Heart left ventricle (tissue), 16 donors: Measurements from ENCODE around the gene MAP3K21. TPM values are rescaled to one million over a fixed set of nuclear protein-coding genes. Genes with fewer than 3 reads are reported as not detected.

Source experiments
- ATAC-seq, 4 donors: fragments of 200-7000 bp; cut with Tn5 transposase; one replicate each; pipeline ENCODE4 v1.9.1; 2020 to 2022; ENCODE audit warnings: moderate library complexity in 4 of 4, mild to moderate bottlenecking in 3 of 4, moderate number of reproducible peaks in 1 of 4
- DNase-seq, 5 donors: peaks; one replicate each; pipeline ENCODE4 v3.0.0-alpha.2; 2020
- H3K27ac ChIP-seq, 12 donors: fragments of 200-600 bp; sonication (generic) in 4 of 12; one replicate each; pipeline versions ENCODE4 v1.5.0 to v1.8.0; 2016 to 2022; ENCODE audit warnings: mild to moderate bottlenecking in 2 of 12
- H3K27me3 ChIP-seq, 9 donors: fragments of 200-600 bp; sonication (generic) in 2 of 9; one replicate each; pipeline versions ENCODE4 v1.5.1 to v1.8.0; 2016 to 2022; ENCODE audit warnings: mild to moderate bottlenecking in 3 of 9
- H3K36me3 ChIP-seq, 9 donors: fragments of 200-600 bp; sonication (generic) in 2 of 9; one replicate each; pipeline versions ENCODE4 v1.5.0 to v1.8.0; 2018 to 2022; ENCODE audit warnings: mild to moderate bottlenecking in 2 of 9
- H3K4me1 ChIP-seq, 12 donors: fragments of 200-600 bp; sonication (generic) in 4 of 12; one replicate each; pipeline versions ENCODE4 v1.5.0 to v1.8.0; 2016 to 2022; ENCODE audit warnings: mild to moderate bottlenecking in 3 of 12
- H3K4me3 ChIP-seq, 12 donors: fragments of 200-600 bp; sonication (generic) in 4 of 12; one replicate each; pipeline versions ENCODE4 v1.5.0 to v1.8.0; 2017 to 2022; ENCODE audit warnings: mild to moderate bottlenecking in 9 of 12, moderate library complexity in 4 of 12
- H3K9me3 ChIP-seq, 12 donors: fragments of 200-600 bp; sonication (generic) in 4 of 12; one replicate each; pipeline versions ENCODE4 v1.5.0 to v1.8.0; 2016 to 2022; ENCODE audit warnings: mild to moderate bottlenecking in 1 of 12
- POLR2A ChIP-seq, 2 donors: fragments of 450-650 bp; IDR thresholded peaks; one replicate each; pipeline ENCODE4 v1.6.1; 2017; ENCODE audit warnings: antibody characterized with exemption in 2 of 2, mild to moderate bottlenecking in 2 of 2, moderate library complexity in 2 of 2
- WGBS, 4 donors: extraction: QIAGEN DNeasy Blood & Tissue Kit in 2 of 4; methylation state at CpG; one replicate each; pipeline versions ENCODE4 v1.1.5 to v1.1.7; 2013 to 2018; 5-methylcytosine and 5-hydroxymethylcytosine counted together
- intact Hi-C, 10 donors: fragments of 100-400 bp; cut with DNase I; formaldehyde crosslinking; loops; one replicate each; pipeline versions ENCODE4 v1.11.1 to v1.14.2; 2022
- polyA plus RNA-seq, 2 donors: library from polyadenylated mRNA; stranded (reverse); fragments of 200-250 nt; gene quantifications; one replicate each; pipeline ENCODE4 v1.2.3, GENCODE V29; 2013
- total RNA-seq, 9 donors: library from RNA; depleted of rRNA in 2 of 9; stranded (reverse); fragments of >200 nt in 2 of 9; fragmentation: NEBNext Ultra II Directional in 3 of 9; extraction: Animal tissue kit (Norgen Biotek cat#: 25700) in 3 of 9; gene quantifications; one replicate each; pipeline versions ENCODE4 v1.1.0 to v1.2.4, GENCODE V29; 2016 to 2023
- TF ChIP-seq, protein P1 (sequence below), 12 donors: fragments of 200-600 bp; sonication (generic) in 4 of 12; IDR thresholded peaks; one replicate each; pipeline versions ENCODE4 v1.5.0 to v1.8.0; 2018 to 2022; ENCODE audit warnings: antibody characterized with exemption in 12 of 12, mild to moderate bottlenecking in 5 of 12
- donor health status: ischemic (EF 13 %, LVEDD 7.1; RV severe dilation, severe dysfunction).
- donor health status: healthy with polysubstance abuse.
- donor health status: DM: no; HTN: yes; CAD: no.
- donor health status: DM: no; HTN: no; CAD: no.
- donor health status: ischemic (EF 25% LVEDD 6.9; RV normal size, moderate dysfunction).
- donor health status: ischemic (EF 25% LVEDD 5.7; RV mildly dilated, moderate dysfunction).
- donor health status: healthy.
- donor health status: DM: yes; HTN: yes; CAD: no.
- donor health status: ischemic (EF 35%, LVEDD 5.7; RV mildly dilated, moderate dysfunction).
- donor health status: nonischemic (EF 11% LVEDD 7.7; RV severe dilation, severe dysfunction).
- donor health status: DM: yes; HTN: yes; CAD: no.
- donor health status: PGD.
- donor health status: ischemic (EF 29% LVEDD 5.4; RV normal size, mild dysfunction).
- donor health status: nonischemic (EF 23%, LVEDD 6.1; RV moderate dilation, normal function).

Gene MAP3K21
- total and polyA plus RNA-seq, 11 donors = 0.14 to 0.86 (median 0.23) TPM

DNA sequence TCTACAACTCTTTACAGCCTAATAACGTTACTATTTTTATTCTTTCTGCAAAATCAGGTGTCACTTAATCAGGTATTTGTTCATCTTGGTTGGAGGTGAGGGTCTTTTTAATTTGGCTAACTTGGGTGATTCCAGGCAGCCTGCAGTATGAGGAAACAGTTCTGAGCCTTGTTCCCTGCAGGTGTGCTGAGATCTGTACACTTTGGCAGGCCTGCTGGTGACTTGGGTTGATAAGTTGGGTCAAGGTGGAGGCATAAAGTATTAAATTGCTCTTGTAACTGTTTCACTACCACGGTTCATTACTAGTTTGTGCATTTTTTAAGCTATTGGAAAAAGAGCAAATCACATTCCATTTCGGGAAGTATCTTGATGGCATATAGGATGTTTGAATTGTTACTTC, 10.0 kb downstream of the MAP3K21 start:
- DNase-seq (no peak), ATAC-seq (no peak)
- intact Hi-C loops = no loop called here
- H3K36me3 ChIP-seq = no peaks in the 10 kb centered on the region
- no peak for TF ChIP-seq POLR2A (IDR thresholded peaks at IDR 0.05)
- TF ChIP-seq, protein P1, sequence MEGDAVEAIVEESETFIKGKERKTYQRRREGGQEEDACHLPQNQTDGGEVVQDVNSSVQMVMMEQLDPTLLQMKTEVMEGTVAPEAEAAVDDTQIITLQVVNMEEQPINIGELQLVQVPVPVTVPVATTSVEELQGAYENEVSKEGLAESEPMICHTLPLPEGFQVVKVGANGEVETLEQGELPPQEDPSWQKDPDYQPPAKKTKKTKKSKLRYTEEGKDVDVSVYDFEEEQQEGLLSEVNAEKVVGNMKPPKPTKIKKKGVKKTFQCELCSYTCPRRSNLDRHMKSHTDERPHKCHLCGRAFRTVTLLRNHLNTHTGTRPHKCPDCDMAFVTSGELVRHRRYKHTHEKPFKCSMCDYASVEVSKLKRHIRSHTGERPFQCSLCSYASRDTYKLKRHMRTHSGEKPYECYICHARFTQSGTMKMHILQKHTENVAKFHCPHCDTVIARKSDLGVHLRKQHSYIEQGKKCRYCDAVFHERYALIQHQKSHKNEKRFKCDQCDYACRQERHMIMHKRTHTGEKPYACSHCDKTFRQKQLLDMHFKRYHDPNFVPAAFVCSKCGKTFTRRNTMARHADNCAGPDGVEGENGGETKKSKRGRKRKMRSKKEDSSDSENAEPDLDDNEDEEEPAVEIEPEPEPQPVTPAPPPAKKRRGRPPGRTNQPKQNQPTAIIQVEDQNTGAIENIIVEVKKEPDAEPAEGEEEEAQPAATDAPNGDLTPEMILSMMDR (IDR thresholded peaks at IDR 0.05) = no peak
- H3K4me3 ChIP-seq = no peak overlapping the region
- H3K9me3 ChIP-seq = no peaks in the 10 kb centered on the region
- no peak overlapping the region for H3K27ac ChIP-seq
- H3K27me3 ChIP-seq = peaks cover 0 to 38% (median 0%) of the 10 kb centered on the region in 9 donors
- no peaks in the 10 kb centered on the region for H3K4me1 ChIP-seq
- WGBS, 4 donors = 82 to 91% (median 85%) methylated on average over 3 of the region's 3 CpGs

DNA sequence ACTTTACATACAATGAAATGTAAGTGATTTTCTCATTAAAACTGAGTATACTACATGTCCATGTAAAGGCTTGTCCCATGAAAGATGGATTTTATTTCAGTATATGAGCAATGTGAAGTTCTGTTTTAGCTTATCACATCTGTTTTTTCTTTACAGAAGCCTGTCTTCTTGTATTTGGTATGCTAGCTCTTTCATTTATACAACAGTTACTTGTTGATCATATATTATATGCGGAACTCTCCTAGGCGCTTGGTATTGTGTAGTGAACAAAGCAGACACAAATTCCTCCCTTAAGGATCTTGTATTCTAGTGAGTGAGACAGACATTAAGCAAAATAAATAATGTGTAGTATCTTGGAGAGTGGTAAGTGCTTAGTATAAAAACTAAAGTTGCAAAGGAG, 10.6 kb downstream of the MAP3K21 start:
- no peaks in the 10 kb centered on the region for H3K9me3 ChIP-seq
- TF ChIP-seq, protein P1 (IDR thresholded peaks at IDR 0.05) = no peak
- TF ChIP-seq POLR2A (IDR thresholded peaks at IDR 0.05) = no peak
- no peaks in the 10 kb centered on the region for H3K4me1 ChIP-seq
- 91 to 97% (median 95%) methylated on average over 2 of the region's 2 CpGs for WGBS, 4 donors
- H3K27me3 ChIP-seq = peaks cover 0 to 38% (median 0%) of the 10 kb centered on the region in 9 donors
- ATAC-seq (no peak), DNase-seq (no peak)
- H3K36me3 ChIP-seq = no peaks in the 10 kb centered on the region
- H3K4me3 ChIP-seq = no peak overlapping the region
- no peak overlapping the region for H3K27ac ChIP-seq
- intact Hi-C loops = no loop called here

DNA sequence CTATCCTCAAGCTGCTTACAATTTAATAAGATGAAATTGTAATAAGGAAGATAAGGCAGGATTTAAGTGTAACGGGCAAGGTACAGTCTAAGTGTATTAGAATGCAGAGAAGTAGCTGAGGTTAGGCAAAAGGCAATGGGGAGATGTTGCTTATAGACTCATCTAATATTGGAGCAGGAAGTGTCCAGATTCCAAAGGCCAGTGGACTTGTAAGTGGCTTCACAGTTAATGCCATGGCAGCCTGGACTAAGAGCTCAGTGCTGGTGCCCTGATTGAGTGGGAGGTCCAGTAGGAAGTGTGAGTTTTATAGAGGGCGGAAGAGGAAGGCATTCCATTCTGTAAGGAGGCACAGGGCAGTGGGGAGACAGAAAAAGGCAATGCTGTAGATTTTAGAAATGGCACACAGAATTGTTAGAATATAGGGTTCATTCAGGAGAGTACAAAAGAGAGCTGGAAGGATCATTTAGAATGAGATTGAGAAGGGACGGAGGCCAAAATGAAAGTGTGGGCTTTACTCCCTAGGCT, 12.6 kb downstream of the MAP3K21 start:
- H3K4me1 ChIP-seq = no peaks in the 10 kb centered on the region
- no peaks in the 10 kb centered on the region for H3K36me3 ChIP-seq
- H3K27ac ChIP-seq = no peak overlapping the region
- H3K27me3 ChIP-seq = peaks cover 0 to 44% (median 0%) of the 10 kb centered on the region in 9 donors
- no peak overlapping the region for H3K4me3 ChIP-seq
- ATAC-seq = no peak
- DNase-seq = no peak
- intact Hi-C loops = no loop called here
- TF ChIP-seq POLR2A (IDR thresholded peaks at IDR 0.05) = no peak
- 72 to 96% (median 84%) methylated on average over 3 of the region's 3 CpGs for WGBS, 4 donors
- no peaks in the 10 kb centered on the region for H3K9me3 ChIP-seq

DNA sequence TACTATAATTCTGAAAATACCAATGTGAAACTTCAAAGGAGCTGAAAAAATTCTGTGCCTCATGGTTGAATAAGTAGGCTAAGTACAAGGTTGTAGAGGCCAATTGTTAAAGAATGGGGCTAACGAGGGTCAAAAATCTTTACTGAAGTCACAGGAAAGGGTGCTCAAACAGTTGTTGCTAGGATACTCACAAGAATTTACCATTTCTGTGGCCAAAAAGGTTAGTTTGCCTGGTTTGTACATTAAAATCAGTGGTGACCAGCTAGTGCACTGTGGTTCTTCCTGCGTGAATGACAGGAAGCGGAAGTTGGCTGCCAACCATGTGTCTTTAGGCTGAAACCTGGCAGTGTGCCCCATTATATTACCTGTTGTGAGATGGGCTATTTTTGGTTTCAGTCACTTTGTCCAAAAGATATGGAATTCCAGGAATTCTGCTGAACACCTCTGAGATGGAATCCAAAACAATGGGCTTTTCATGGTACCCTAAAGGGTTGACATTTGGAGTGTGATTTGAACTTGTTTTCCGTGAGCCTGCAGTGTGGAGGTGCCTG, 13.5 kb downstream of the MAP3K21 start:
- intact Hi-C loops = no loop called here
- Histone ChIP-seq H3K36me3 (no peaks in the 10 kb centered on the region), H3K4me1 (no peaks in the 10 kb centered on the region), H3K4me3 (no peak overlapping the region), H3K27ac (no peak overlapping the region), H3K27me3 (peaks cover 0 to 36% (median 0%) of the 10 kb centered on the region in 9 donors), H3K9me3 (no peaks in the 10 kb centered on the region)
- 57 to 66% (median 61%) methylated on average over 4 of the region's 4 CpGs for WGBS, 4 donors
- ATAC-seq (no peak), DNase-seq (no peak)
- TF ChIP-seq, protein P1 (IDR thresholded peaks at IDR 0.05) = no peak
- TF ChIP-seq POLR2A (IDR thresholded peaks at IDR 0.05) = no peak

DNA sequence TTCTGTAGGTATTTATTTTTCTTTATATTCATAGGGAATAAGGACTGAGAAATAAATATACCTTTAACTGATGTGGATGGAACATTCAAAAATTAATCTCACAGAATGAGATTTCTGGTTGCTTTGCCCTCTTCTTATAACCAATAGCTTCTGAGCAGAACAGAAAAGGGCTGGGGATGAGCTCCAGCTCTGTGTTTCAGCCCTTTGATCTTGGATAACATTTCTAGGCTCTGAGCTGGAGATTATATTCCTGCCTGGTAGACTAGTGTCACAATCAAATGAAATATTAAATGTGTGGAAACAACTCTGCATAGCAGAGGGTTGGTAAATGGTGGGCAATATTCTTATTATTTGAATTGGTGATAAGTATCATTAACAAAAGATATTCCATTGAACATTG, 14.6 kb downstream of the MAP3K21 start:
- TF ChIP-seq, protein P1 (IDR thresholded peaks at IDR 0.05) = no peak
- no peak for TF ChIP-seq POLR2A (IDR thresholded peaks at IDR 0.05)
- H3K27ac ChIP-seq = no peak overlapping the region
- peaks cover 0 to 29% (median 0%) of the 10 kb centered on the region in 9 donors for H3K27me3 ChIP-seq
- no peaks in the 10 kb centered on the region for H3K9me3 ChIP-seq
- intact Hi-C loops = no loop called here
- ATAC-seq = no peak
- no peaks in the 10 kb centered on the region for H3K36me3 ChIP-seq
- no peak for DNase-seq
- H3K4me3 ChIP-seq = no peak overlapping the region
- H3K4me1 ChIP-seq = no peaks in the 10 kb centered on the region
